Duodenal mucosa (tissue), 2 donors: ENCODE measurements around the gene PANK4.
"Not testable (repeated sequence)": the region's sequence is repeated elsewhere in the genome, so short reads cannot be mapped to it uniquely, and the experiment has no call there.

Experiments used
- H3K27ac ChIP-seq: one replicate; pipeline ENCODE4 v1.7.0; 2013; ENCODE audit warnings: low read depth, low read length
- H3K27me3 ChIP-seq, 2 donors: one replicate each; pipeline ENCODE4 v1.7.0; 2013; ENCODE audit warnings: low read length in 2 of 2, control low read depth in 1 of 2; ENCODE audit not compliant: insufficient read depth in 2 of 2, control insufficient read depth in 1 of 2
- H3K36me3 ChIP-seq, 2 donors: one replicate each; pipeline ENCODE4 v1.7.0; 2013; ENCODE audit warnings: low read length in 2 of 2, control low read depth in 1 of 2; ENCODE audit not compliant: insufficient read depth in 2 of 2, control insufficient read depth in 1 of 2
- H3K4me1 ChIP-seq, 2 donors: one replicate each; pipeline ENCODE4 v1.7.0; 2013; ENCODE audit warnings: low read length in 2 of 2, control low read depth in 1 of 2; ENCODE audit not compliant: insufficient read depth in 2 of 2, control insufficient read depth in 1 of 2
- H3K4me3 ChIP-seq, 2 donors: one replicate each; pipeline ENCODE4 v1.7.0; 2013; ENCODE audit warnings: low read length in 2 of 2, low read depth in 1 of 2
- H3K9ac ChIP-seq, 2 donors: one replicate each; pipeline ENCODE4 v1.7.0; 2013; ENCODE audit warnings: low read length in 2 of 2, low read depth in 1 of 2
- H3K9me3 ChIP-seq, 2 donors: one replicate each; pipeline ENCODE4 v1.7.0; 2013; ENCODE audit warnings: low read length in 2 of 2, control low read depth in 1 of 2; ENCODE audit not compliant: control insufficient read depth in 1 of 2

Gene PANK4

GRCh38 chr1:2465371-2466269, 60.8 kb downstream of the PANK4 start:
- Histone ChIP-seq H3K27ac (no peak overlapping the region), H3K27me3 (peaks cover 13 to 16% of the 10 kb centered on the region in 2 donors), H3K9me3 (no peaks in the 10 kb centered on the region), H3K36me3 (no peaks in the 10 kb centered on the region), H3K9ac (no peak overlapping the region), H3K4me1 (no peaks in the 10 kb centered on the region), H3K4me3 (no peak overlapping the region)

DNA sequence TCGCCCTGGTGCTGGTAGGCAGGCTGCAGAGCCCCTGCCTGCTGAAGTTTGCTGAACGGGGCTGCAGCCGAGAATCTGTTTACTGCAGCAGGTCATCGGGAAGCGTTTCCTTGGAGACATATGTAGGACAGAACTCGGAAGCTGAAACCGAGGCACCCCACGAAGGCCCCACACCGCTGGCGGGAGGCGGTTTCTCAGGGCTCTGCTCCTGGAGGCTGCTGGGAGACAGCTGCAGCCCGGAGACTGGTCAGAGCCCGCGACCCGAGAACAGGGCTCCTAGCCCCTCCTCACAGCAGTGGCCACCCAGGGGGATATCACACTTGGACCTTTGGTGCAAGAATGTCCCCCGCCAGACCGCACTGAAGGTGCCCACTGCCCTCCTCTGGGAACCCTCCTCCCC, 63.0 kb downstream of the PANK4 start:
- Histone ChIP-seq H3K27ac (no peak overlapping the region), H3K4me1 (no peaks in the 10 kb centered on the region), H3K4me3 (no peak overlapping the region), H3K27me3 (peaks cover 9% of the 10 kb centered on the region in 2 donors), H3K36me3 (no peaks in the 10 kb centered on the region), H3K9me3 (no peaks in the 10 kb centered on the region), H3K9ac (no peak overlapping the region)

GRCh38 chr1:2462819-2463218, 63.6 kb downstream of the PANK4 start:
- Histone ChIP-seq H3K4me1 (no peaks in the 10 kb centered on the region), H3K27me3 (peaks cover 5 to 9% of the 10 kb centered on the region in 2 donors), H3K36me3 (no peaks in the 10 kb centered on the region), H3K9me3 (no peaks in the 10 kb centered on the region), H3K27ac (no peak overlapping the region), H3K4me3 (no peak overlapping the region), H3K9ac (no peak overlapping the region)

DNA sequence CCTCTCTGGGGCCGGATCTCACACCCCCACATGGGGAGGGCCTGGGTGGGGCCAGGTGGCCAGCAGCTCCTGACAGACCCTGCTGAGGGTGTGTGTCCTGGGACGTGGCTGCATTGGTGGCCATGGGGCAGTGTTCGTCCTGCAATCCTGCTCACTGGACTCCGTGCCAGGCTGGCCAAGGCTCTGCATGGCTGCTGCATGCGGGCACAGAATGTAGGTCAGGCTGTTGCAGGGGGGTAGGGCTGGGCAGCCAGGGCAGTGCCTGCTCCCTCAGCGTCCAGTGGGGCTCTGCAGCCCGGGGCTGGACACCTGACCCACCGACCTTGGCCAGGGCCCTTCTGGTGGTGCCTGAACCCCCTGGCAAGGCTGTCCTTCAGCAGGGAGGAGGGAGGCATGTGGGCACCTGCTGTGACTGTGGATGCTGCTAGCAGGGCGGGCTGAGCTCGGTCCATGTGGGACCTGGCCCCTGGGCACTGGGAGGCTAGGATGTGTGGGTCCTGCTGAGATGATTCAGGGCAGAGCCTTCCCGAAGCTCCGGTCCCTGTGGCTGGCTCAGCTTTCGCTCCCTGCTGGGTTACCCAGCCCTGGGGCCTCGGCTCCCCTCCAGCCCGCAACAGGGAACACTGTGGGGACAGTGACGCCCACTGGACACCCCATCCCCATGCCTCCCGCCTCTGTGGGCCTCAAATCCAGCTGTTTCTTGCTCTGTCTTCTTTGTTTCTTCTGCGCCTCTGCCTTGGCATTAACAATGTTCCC, 65.2 kb downstream of the PANK4 start:
- H3K9ac ChIP-seq = no peak overlapping the region
- H3K9me3 ChIP-seq = no peaks in the 10 kb centered on the region
- H3K4me3 ChIP-seq = no peak overlapping the region
- no peaks in the 10 kb centered on the region for H3K4me1 ChIP-seq
- no peaks in the 10 kb centered on the region for H3K36me3 ChIP-seq
- peaks cover 5% of the 10 kb centered on the region in 2 donors for H3K27me3 ChIP-seq
- H3K27ac ChIP-seq = no peak overlapping the region

GRCh38 chr1:2460203-2460602, 66.2 kb downstream of the PANK4 start:
- no peak overlapping the region for H3K9ac ChIP-seq
- no peak overlapping the region for H3K4me3 ChIP-seq

DNA sequence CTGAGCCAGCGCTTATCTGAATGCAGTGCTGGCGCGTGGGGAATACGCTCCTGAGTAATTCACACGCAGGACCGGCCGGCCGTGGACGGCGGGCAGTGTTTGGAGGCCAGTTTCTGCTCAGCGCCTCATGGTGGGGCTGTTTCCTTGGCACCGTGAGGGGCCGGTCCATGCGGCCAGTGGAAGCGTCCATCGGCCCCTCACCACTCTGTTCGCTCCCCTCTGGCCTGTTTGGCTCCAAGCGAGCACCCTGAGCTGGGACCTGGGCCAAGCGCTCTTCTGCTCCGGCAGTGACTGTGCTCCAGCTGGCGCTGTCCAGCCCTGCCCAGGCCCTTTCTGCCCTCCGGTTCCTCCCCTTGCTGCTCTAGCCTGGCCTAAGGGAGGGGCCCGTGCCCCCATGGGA, 66.6 kb downstream of the PANK4 start:
- H3K27ac ChIP-seq = no peak overlapping the region
- H3K4me3 ChIP-seq = no peak overlapping the region
- H3K36me3 ChIP-seq = no peaks in the 10 kb centered on the region
- peaks cover 5 to 7% of the 10 kb centered on the region in 2 donors for H3K27me3 ChIP-seq
- no peak overlapping the region for H3K9ac ChIP-seq
- no peaks in the 10 kb centered on the region for H3K4me1 ChIP-seq
- H3K9me3 ChIP-seq = no peaks in the 10 kb centered on the region

More at GRCh38 chr1:2460203-2460602, 66.2 kb downstream of the PANK4 start:
- Histone ChIP-seq H3K4me1 (no peaks in the 10 kb centered on the region), H3K27ac (no peak overlapping the region), H3K9me3 (no peaks in the 10 kb centered on the region), H3K27me3 (peaks cover 5 to 6% of the 10 kb centered on the region in 2 donors), H3K36me3 (no peaks in the 10 kb centered on the region)

GRCh38 chr1:2459102-2459753, 67.2 kb downstream of the PANK4 start:
- not testable (repeated sequence) for H3K9ac ChIP-seq, H3K36me3 ChIP-seq, H3K9me3 ChIP-seq, H3K27me3 ChIP-seq, H3K4me1 ChIP-seq, H3K27ac ChIP-seq, H3K4me3 ChIP-seq

- Histone ChIP-seq H3K9me3 (no peaks in the 10 kb centered on the region), H3K27me3 (peaks cover 5 to 11% of the 10 kb centered on the region in 2 donors), H3K36me3 (no peaks in the 10 kb centered on the region), H3K9ac (no peak overlapping the region), H3K27ac (no peak overlapping the region), H3K4me1 (no peaks in the 10 kb centered on the region), H3K4me3 (no peak overlapping the region)
These were observed 67.7 kb downstream of the PANK4 start for GRCh38 chr1:2458687-2459086.
